Activated CD4-positive, alpha-beta T cell treated with anti-CD3 and anti-CD28 coated beads, Interleukin-2, amount 50 U/mL, for 1 hour (primary cell): ENCODE data around the gene SMIM45.

Source experiments
- DNase-seq: peaks from one replicate; pipeline ENCODE4 v3.0.0-alpha.2; 2020

The SMIM45 gene

GRCh38 chr22:41951898-41952474 is at the start of gene SMIM45:
TSS of gene SMIM45 (plus strand) at chr22:41952150.
- no peak for DNase-seq

- no peak for DNase-seq
Measured at GRCh38 chr22:41902932-41903421, 49.0 kb upstream of the SMIM45 start.

- no peak for DNase-seq
Measured at GRCh38 chr22:41904450-41905410, 47.2 kb upstream of the SMIM45 start.

- no peak for DNase-seq
Measured at GRCh38 chr22:41905411-41906202, 46.3 kb upstream of the SMIM45 start.

- DNase-seq, result no peak
Measured at GRCh38 chr22:41906822-41907221, 45.1 kb upstream of the SMIM45 start.

- no peak for DNase-seq
Measured at GRCh38 chr22:41907436-41908401, 44.2 kb upstream of the SMIM45 start.

- DNase-seq, result no peak
Measured at GRCh38 chr22:41908411-41909309, 43.3 kb upstream of the SMIM45 start.

GRCh38 chr22:41909310-41910049 is 42.5 kb upstream of the SMIM45 start:
- DNase-seq, result no peak

GRCh38 chr22:41910050-41911000 is 41.6 kb upstream of the SMIM45 start:
- peak; percentile 43 for DNase-seq

- DNase-seq, result no peak
Measured at GRCh38 chr22:41911001-41911611, 40.8 kb upstream of the SMIM45 start.

GRCh38 chr22:41912338-41913039 is 39.5 kb upstream of the SMIM45 start:
- DNase-seq, result no peak

- no peak for DNase-seq
Measured at GRCh38 chr22:41913040-41913719, 38.8 kb upstream of the SMIM45 start.

GRCh38 chr22:41913842-41914534 is 38.0 kb upstream of the SMIM45 start:
- DNase-seq, result no peak

GRCh38 chr22:41914611-41915034 is 37.3 kb upstream of the SMIM45 start:
- no peak for DNase-seq

GRCh38 chr22:41915035-41915785 is 36.7 kb upstream of the SMIM45 start, which contains the start of gene SHISA8:
TSS of gene SHISA8 (minus strand) at chr22:41915074. CDS start at chr22:41914667, 407 bp downstream.
- DNase-seq, result peak; percentile 64
